HepG2 (cell line): Measurements from ENCODE around the gene ZKSCAN4. TPM values are rescaled to one million over a fixed set of nuclear protein-coding genes. Genes with fewer than 3 reads are reported as not detected.
A peak's percentile ranks its signal among the peaks of the same experiment; 100 is the strongest.

Experiments
- KDM3A ChIP-seq: IDR thresholded peaks from 2 replicates; pipeline ENCODE4 v1.6.1; 2018; ENCODE audit warnings: low read depth, missing compliant biosample characterization
- MTF1 ChIP-seq: sonication (generic); formaldehyde crosslinking; IDR thresholded peaks from 2 replicates; pipeline ENCODE4 v1.5.0; 2020; ENCODE audit warnings: missing genetic modification reagents
- SIN3B ChIP-seq: fragments of 150-350 bp; IDR thresholded peaks from 2 replicates; pipeline ENCODE4 v1.6.1; 2014; ENCODE audit warnings: low read length
- ZFP36L1 ChIP-seq: sonication (generic); formaldehyde crosslinking; IDR thresholded peaks from 2 replicates; pipeline ENCODE4 v1.8.0; 2022; ENCODE audit warnings: mild to moderate bottlenecking, missing genetic modification reagents, moderate library complexity
- ZFYVE20 ChIP-seq: sonication (generic); formaldehyde crosslinking; IDR thresholded peaks from 2 replicates; pipeline ENCODE4 v1.8.0; 2023; ENCODE audit warnings: low read depth, mild to moderate bottlenecking, moderate library complexity, missing genetic modification reagents, borderline replicate concordance
- ZNF550 ChIP-seq: sonication (generic); formaldehyde crosslinking; IDR thresholded peaks from 2 replicates; pipeline ENCODE4 v1.4.0; 2020; ENCODE audit warnings: mild to moderate bottlenecking, missing genetic modification reagents, borderline replicate concordance
- polyA plus RNA-seq, 8 experiments: library from polyadenylated mRNA; depleted of rRNA in 3 of 8; stranded (reverse) in 7 of 8; unstranded in 1 of 8; fragments of >200 nt; fragmentation: Illumina TruSeq in 4 of 8; extraction: Trizol in 4 of 8; gene quantifications; 2 replicates each; pipeline versions ENCODE4 v1.2.1 to v1.2.3, GENCODE V29; 2011 to 2016; ENCODE audit warnings: low read depth in 4 of 8, missing spikeins in 1 of 8, mixed read lengths in 1 of 8; ENCODE audit not compliant: insufficient read depth in 1 of 8
- total RNA-seq, 5 experiments: library from RNA; depleted of rRNA; stranded (reverse); fragments of >200 nt; fragmentation: Illumina TruSeq; extraction: Trizol; gene quantifications; 2 replicates each; pipeline ENCODE4 v1.2.3, GENCODE V29; 2016; ENCODE audit warnings: low read depth in 1 of 5
- TF ChIP-seq, protein P1 (sequence below): sonication (generic); formaldehyde crosslinking; IDR thresholded peaks from 2 replicates; pipeline ENCODE4 v1.5.1; 2020; ENCODE audit warnings: mild to moderate bottlenecking, missing genetic modification reagents
- TF ChIP-seq, protein P2 (sequence below): sonication (generic); formaldehyde crosslinking; IDR thresholded peaks from 2 replicates; pipeline ENCODE4 v1.4.0; 2020; ENCODE audit warnings: missing genetic modification reagents
- TF ChIP-seq, protein P3 (sequence below): sonication (generic); formaldehyde crosslinking; IDR thresholded peaks from 2 replicates; pipeline ENCODE4 v1.9.0; 2021; ENCODE audit warnings: missing genetic modification reagents, borderline replicate concordance
- TF ChIP-seq, protein P4 (sequence below): sonication (generic); formaldehyde crosslinking; IDR thresholded peaks from 2 replicates; pipeline ENCODE4 v1.5.0; 2020; ENCODE audit warnings: missing genetic modification reagents, mild to moderate bottlenecking, borderline replicate concordance
- TF ChIP-seq, protein P5 (sequence below): sonication (generic); formaldehyde crosslinking; IDR thresholded peaks from 2 replicates; pipeline ENCODE4 v1.4.0; 2020; ENCODE audit warnings: missing genetic modification reagents, borderline replicate concordance

Gene ZKSCAN4
- total and polyA plus RNA-seq, 2 of the 13 experiments (the other 11 are each of a cell fraction or from before 2014, with no cell fraction given) = 2.9 to 7.8 TPM

DNA sequence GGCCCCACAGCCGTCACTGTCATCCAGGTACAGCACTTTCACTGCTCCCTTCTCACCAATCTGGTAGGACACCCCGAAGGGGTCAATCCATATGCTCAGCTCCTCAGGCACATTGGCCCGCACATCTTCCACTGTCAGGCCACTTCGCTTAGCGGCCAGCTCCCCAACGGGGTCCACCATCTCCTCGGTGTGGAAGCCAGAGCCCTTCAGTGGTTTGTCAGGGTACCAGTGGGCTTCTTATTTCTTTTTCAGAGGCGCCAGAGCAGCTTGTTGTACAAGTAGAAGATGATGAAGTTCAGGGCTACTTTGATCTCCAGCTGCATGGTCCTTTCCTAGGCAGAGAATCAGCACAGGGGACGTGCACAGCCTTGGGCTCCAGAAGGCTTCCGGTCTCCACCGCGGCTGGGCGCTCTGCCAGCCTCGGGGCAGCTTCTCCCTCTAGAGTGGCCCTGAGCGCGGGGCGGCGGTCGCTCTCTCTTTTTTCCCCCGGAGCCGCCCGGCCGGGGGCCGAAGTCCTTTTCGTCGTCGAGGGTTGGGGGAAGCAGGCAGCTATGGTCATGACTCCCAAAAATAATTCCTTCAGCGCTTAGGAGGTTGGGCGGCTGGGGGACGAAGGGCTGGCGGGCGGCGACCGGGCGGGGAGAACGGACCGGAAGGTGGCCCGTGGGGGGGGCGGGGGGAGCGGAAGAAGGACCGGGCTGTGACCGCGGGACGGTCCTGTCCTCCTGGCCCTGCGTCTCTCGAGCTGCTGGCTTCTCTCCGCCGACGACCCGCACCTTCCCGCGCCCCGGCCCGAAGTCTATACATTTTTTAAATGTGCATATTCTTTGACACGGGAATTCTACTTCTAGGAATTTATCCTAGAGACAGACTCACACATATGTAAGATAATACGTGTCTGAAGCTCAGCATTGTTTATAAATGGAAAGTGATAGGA lies 33.5 kb downstream of the ZKSCAN4 start (continued):
- TF ChIP-seq, protein P1, sequence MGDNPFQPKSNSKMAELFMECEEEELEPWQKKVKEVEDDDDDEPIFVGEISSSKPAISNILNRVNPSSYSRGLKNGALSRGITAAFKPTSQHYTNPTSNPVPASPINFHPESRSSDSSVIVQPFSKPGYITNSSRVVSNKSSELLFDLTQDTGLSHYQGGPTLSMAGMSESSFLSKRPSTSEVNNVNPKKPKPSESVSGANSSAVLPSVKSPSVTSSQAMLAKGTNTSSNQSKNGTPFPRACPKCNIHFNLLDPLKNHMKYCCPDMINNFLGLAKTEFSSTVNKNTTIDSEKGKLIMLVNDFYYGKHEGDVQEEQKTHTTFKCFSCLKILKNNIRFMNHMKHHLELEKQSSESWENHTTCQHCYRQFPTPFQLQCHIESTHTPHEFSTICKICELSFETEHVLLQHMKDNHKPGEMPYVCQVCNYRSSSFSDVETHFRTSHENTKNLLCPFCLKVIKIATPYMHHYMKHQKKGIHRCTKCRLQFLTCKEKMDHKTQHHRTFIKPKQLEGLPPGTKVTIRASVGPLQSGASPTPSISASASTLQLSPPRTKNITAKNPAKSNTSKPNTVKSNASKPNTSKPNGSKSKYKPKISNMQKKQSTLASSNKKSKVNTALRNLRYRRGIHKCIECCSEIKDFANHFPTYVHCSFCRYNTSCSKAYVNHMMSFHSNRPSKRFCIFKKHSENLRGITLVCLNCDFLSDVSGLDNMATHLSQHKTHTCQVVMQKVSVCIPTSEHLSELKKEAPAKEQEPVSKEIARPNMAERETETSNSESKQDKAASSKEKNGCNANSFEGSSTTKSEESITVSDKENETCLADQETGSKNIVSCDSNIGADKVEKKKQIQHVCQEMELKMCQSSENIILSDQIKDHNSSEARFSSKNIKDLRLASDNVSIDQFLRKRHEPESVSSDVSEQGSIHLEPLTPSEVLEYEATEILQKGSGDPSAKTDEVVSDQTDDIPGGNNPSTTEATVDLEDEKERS (CRISPR knock-in tag) = no peak
- no peak for TF ChIP-seq SIN3B
- no peak for TF ChIP-seq ZNF550 (CRISPR knock-in tag)
- peak; percentile 69; the same call in 1 of the 2 replicates for TF ChIP-seq MTF1 (CRISPR knock-in tag)
- TF ChIP-seq, protein P2, sequence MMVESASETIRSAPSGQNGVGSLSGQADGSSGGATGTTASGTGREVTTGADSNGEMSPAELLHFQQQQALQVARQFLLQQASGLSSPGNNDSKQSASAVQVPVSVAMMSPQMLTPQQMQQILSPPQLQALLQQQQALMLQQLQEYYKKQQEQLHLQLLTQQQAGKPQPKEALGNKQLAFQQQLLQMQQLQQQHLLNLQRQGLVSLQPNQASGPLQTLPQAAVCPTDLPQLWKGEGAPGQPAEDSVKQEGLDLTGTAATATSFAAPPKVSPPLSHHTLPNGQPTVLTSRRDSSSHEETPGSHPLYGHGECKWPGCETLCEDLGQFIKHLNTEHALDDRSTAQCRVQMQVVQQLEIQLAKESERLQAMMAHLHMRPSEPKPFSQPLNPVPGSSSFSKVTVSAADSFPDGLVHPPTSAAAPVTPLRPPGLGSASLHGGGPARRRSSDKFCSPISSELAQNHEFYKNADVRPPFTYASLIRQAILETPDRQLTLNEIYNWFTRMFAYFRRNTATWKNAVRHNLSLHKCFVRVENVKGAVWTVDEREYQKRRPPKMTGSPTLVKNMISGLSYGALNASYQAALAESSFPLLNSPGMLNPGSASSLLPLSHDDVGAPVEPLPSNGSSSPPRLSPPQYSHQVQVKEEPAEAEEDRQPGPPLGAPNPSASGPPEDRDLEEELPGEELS (CRISPR knock-in tag) = peak; percentile 32
- TF ChIP-seq KDM3A (CRISPR knock-in tag) = no peak
- TF ChIP-seq, protein P3, sequence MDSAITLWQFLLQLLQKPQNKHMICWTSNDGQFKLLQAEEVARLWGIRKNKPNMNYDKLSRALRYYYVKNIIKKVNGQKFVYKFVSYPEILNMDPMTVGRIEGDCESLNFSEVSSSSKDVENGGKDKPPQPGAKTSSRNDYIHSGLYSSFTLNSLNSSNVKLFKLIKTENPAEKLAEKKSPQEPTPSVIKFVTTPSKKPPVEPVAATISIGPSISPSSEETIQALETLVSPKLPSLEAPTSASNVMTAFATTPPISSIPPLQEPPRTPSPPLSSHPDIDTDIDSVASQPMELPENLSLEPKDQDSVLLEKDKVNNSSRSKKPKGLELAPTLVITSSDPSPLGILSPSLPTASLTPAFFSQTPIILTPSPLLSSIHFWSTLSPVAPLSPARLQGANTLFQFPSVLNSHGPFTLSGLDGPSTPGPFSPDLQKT = no peak
- TF ChIP-seq, protein P4, sequence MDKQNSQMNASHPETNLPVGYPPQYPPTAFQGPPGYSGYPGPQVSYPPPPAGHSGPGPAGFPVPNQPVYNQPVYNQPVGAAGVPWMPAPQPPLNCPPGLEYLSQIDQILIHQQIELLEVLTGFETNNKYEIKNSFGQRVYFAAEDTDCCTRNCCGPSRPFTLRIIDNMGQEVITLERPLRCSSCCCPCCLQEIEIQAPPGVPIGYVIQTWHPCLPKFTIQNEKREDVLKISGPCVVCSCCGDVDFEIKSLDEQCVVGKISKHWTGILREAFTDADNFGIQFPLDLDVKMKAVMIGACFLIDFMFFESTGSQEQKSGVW (CRISPR knock-in tag) = no peak
- TF ChIP-seq ZFP36L1 = peak; percentile 70; the same call in 1 of the 2 replicates
- TF ChIP-seq ZFYVE20 = no peak
- TF ChIP-seq, protein P5, sequence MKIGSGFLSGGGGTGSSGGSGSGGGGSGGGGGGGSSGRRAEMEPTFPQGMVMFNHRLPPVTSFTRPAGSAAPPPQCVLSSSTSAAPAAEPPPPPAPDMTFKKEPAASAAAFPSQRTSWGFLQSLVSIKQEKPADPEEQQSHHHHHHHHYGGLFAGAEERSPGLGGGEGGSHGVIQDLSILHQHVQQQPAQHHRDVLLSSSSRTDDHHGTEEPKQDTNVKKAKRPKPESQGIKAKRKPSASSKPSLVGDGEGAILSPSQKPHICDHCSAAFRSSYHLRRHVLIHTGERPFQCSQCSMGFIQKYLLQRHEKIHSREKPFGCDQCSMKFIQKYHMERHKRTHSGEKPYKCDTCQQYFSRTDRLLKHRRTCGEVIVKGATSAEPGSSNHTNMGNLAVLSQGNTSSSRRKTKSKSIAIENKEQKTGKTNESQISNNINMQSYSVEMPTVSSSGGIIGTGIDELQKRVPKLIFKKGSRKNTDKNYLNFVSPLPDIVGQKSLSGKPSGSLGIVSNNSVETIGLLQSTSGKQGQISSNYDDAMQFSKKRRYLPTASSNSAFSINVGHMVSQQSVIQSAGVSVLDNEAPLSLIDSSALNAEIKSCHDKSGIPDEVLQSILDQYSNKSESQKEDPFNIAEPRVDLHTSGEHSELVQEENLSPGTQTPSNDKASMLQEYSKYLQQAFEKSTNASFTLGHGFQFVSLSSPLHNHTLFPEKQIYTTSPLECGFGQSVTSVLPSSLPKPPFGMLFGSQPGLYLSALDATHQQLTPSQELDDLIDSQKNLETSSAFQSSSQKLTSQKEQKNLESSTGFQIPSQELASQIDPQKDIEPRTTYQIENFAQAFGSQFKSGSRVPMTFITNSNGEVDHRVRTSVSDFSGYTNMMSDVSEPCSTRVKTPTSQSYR = peak; percentile 34; the same call in 1 of the 2 replicates
